HepG2 (cell line): ENCODE data around the gene ZDHHC14. TPM values are rescaled to one million over a fixed set of nuclear protein-coding genes. Genes with fewer than 3 reads are reported as not detected.

ENCODE experiments used
- ATF7-NPFF ChIP-seq: sonication (generic); formaldehyde crosslinking; IDR thresholded peaks from 2 replicates; pipeline ENCODE4 v1.8.1; 2023; ENCODE audit warnings: mild to moderate bottlenecking, low read depth, missing genetic modification reagents, moderate library complexity
- CBX5 ChIP-seq: sonication (generic); formaldehyde crosslinking; IDR thresholded peaks from 2 replicates; pipeline ENCODE4 v1.4.0; 2020; ENCODE audit warnings: missing genetic modification reagents, borderline replicate concordance
- CENPT ChIP-seq: sonication (generic); formaldehyde crosslinking; IDR thresholded peaks from 2 replicates; pipeline ENCODE4 v1.8.0; 2022; ENCODE audit warnings: low read depth, mild to moderate bottlenecking, moderate library complexity, missing genetic modification reagents
- ELF4 ChIP-seq: sonication (generic); formaldehyde crosslinking; IDR thresholded peaks from 2 replicates; pipeline ENCODE4 v1.5.0; 2020; ENCODE audit warnings: missing genetic modification reagents, mild to moderate bottlenecking, moderate library complexity, borderline replicate concordance
- GLI4 ChIP-seq: sonication (generic); formaldehyde crosslinking; IDR thresholded peaks from 2 replicates; pipeline ENCODE4 v1.5.1; 2020; ENCODE audit warnings: missing genetic modification reagents, mild to moderate bottlenecking, moderate library complexity, borderline replicate concordance
- KLF9 ChIP-seq: IDR thresholded peaks from 2 replicates; pipeline ENCODE4 v1.6.1; 2016; ENCODE audit warnings: low read depth
- POLR2G ChIP-seq: fragments of 200-400 bp; formaldehyde crosslinking; IDR thresholded peaks from 2 replicates; pipeline ENCODE4 v1.6.1; 2018; ENCODE audit warnings: mild to moderate bottlenecking, low read depth, low read length, moderate library complexity
- SIN3A ChIP-seq: IDR thresholded peaks from 2 replicates; pipeline ENCODE4 v1.6.1; 2011; ENCODE audit warnings: low read depth, mild to moderate bottlenecking, control low read depth, low read length, borderline replicate concordance
- SP1 ChIP-seq, 2 experiments: fragments of 450-650 bp in 1 of 2; sonication (generic) in 1 of 2; formaldehyde crosslinking in 1 of 2; IDR thresholded peaks; 2 replicates each; pipeline versions ENCODE4 v1.4.0 to v1.6.1; 2016 to 2020; ENCODE audit warnings: missing genetic modification reagents in 1 of 2
- SP140L ChIP-seq: sonication (generic); formaldehyde crosslinking; IDR thresholded peaks from 2 replicates; pipeline ENCODE4 v1.4.0; 2020; ENCODE audit warnings: missing genetic modification reagents, borderline replicate concordance
- TBL1XR1 ChIP-seq: fragments of 150-350 bp; IDR thresholded peaks from 2 replicates; pipeline ENCODE4 v1.6.1; 2014; ENCODE audit warnings: borderline replicate concordance, low read length; ENCODE audit not compliant: partially characterized antibody
- THAP11 ChIP-seq: IDR thresholded peaks from 2 replicates; pipeline ENCODE4 v1.6.1; 2016; ENCODE audit warnings: missing biosample characterization, missing genetic modification reagents
- THAP9 ChIP-seq: sonication (generic); formaldehyde crosslinking; IDR thresholded peaks from 2 replicates; pipeline ENCODE4; 2020; ENCODE audit warnings: missing genetic modification reagents, mild to moderate bottlenecking, borderline replicate concordance
- USF2 ChIP-seq, 2 experiments: sonication (generic) in 1 of 2; formaldehyde crosslinking in 1 of 2; IDR thresholded peaks; 2 replicates each; pipeline versions ENCODE4 v1.5.1 to v1.6.1; 2011 to 2020; ENCODE audit warnings: borderline replicate concordance in 1 of 2, low read depth in 1 of 2, low read length in 1 of 2, mild to moderate bottlenecking in 1 of 2, missing genetic modification reagents in 1 of 2, moderate library complexity in 1 of 2
- ZFP41 ChIP-seq: sonication (generic); formaldehyde crosslinking; IDR thresholded peaks from 2 replicates; pipeline ENCODE4 v1.4.0; 2020; ENCODE audit warnings: mild to moderate bottlenecking, missing genetic modification reagents, borderline replicate concordance
- ZSCAN29 ChIP-seq: sonication (generic); formaldehyde crosslinking; conservative IDR thresholded peaks from 2 replicates; pipeline ENCODE4 v1.4.0; 2020; ENCODE audit warnings: mild to moderate bottlenecking, missing genetic modification reagents
- ZSCAN5A ChIP-seq: sonication (generic); formaldehyde crosslinking; IDR thresholded peaks from 2 replicates; pipeline ENCODE4 v1.8.0; 2022; ENCODE audit warnings: mild to moderate bottlenecking, missing genetic modification reagents, borderline replicate concordance
- polyA plus RNA-seq, 8 experiments: library from polyadenylated mRNA; depleted of rRNA in 3 of 8; stranded (reverse) in 7 of 8; unstranded in 1 of 8; fragments of >200 nt; fragmentation: Illumina TruSeq in 4 of 8; extraction: Trizol in 4 of 8; gene quantifications; 2 replicates each; pipeline versions ENCODE4 v1.2.1 to v1.2.3, GENCODE V29; 2011 to 2016; ENCODE audit warnings: low read depth in 4 of 8, missing spikeins in 1 of 8, mixed read lengths in 1 of 8; ENCODE audit not compliant: insufficient read depth in 1 of 8
- total RNA-seq, 5 experiments: library from RNA; depleted of rRNA; stranded (reverse); fragments of >200 nt; fragmentation: Illumina TruSeq; extraction: Trizol; gene quantifications; 2 replicates each; pipeline ENCODE4 v1.2.3, GENCODE V29; 2016; ENCODE audit warnings: low read depth in 1 of 5
- TF ChIP-seq, protein P1 (sequence below): sonication (generic); formaldehyde crosslinking; IDR thresholded peaks from 2 replicates; pipeline ENCODE4 v1.8.1; 2023; ENCODE audit warnings: mild to moderate bottlenecking, inconsistent platforms, moderate library complexity, missing genetic modification reagents, borderline replicate concordance

The ZDHHC14 gene
- total and polyA plus RNA-seq, 2 of the 13 experiments (the other 11 are each of a cell fraction or from before 2014, with no cell fraction given), result 3.7 to 9.5 TPM

DNA sequence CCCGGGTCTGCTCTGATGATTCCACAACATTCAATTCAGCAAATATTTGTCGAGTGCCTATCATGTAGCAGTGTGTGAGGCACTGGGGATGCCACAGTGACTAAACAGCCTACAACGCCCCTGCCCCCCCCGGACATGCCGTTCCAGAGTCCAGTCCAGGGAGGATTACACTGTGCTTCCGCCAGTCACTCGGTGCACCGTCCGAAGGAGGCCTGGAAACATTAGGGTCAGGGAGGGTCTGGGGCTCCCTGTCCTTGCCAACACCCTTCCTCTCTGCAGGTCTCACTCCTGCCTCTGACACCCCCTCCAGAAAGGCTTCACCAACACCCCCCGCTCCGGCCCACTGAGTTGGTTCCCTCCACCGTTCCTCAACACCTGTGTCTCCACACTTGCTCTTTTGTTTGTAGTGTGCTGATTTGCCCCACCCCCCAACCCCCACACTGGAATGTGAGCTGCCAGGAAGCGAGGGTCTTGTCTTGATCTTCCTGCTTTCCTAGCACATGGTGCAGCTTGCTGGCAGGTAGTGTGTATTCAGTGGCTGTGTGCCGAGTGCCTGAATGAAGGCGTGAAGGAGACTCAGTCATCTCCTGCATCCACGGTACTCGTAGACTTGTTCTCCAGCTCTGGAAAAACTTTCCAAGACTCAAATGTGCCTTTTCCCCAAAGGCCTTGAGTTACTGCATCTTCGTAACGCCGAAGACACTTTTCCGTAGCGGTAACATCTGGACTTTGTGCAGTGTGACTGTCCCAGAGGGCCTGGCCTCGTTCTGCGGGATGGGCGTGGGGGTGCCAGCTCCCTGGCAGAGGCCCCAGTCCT, 150.4 kb downstream of the ZDHHC14 start (continued):
- TF ChIP-seq GLI4 (CRISPR knock-in tag), result peak; percentile 93; the same call in 1 of the 2 replicates
- TF ChIP-seq, protein P1, sequence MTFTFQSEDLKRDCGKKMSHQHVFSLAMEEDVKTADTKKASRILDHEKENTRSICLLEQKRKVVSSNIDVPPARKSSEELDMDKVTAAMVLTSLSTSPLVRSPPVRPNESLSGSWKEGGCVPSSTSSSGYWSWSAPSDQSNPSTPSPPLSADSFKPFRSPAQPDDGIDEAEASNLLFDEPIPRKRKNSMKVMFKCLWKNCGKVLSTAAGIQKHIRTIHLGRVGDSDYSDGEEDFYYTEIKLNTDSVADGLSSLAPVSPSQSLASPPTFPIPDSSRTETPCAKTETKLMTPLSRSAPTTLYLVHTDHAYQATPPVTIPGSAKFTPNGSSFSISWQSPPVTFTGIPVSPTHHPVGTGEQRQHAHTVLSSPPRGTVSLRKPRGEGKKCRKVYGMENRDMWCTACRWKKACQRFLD, result peak; percentile 95
- peak; percentile 90; the same call in 1 of the 2 replicates for TF ChIP-seq ELF4 (CRISPR knock-in tag)
- peak; percentile 89 for TF ChIP-seq THAP11
- 0 out of 2 replicates have a peak, but pooled peaks have one; percentile 63 for TF ChIP-seq SP140L
- peak; percentile 77; the same call in 1 of the 2 replicates for TF ChIP-seq KLF9 (CRISPR knock-in tag)
- TF ChIP-seq USF2 (IDR thresholded peaks at IDR 0.05; ENCODE audit: low read depth, low read length), result no peak
- no peak; the same call in 1 of the 2 replicates for TF ChIP-seq USF2 (CRISPR knock-in tag; IDR thresholded peaks at IDR 0.05; ENCODE audit: borderline replicate concordance)
- no peak for TF ChIP-seq SP1 (IDR thresholded peaks at IDR 0.05)
- 0 out of 2 replicates have a peak, but pooled peaks have one; percentile 32 for TF ChIP-seq SP1 (CRISPR knock-in tag; IDR thresholded peaks at IDR 0.05)
- peak; percentile 56; the same call in 1 of the 2 replicates for TF ChIP-seq CENPT (CRISPR knock-in tag)
- TF ChIP-seq CBX5 (CRISPR knock-in tag), result peak; percentile 99
- peak; percentile 76 for TF ChIP-seq TBL1XR1
- peak; percentile 95; the same call in 1 of the 2 replicates for TF ChIP-seq ZSCAN29 (CRISPR knock-in tag)
- no peak for TF ChIP-seq SIN3A
- peak; percentile 78 for TF ChIP-seq POLR2G
- peak; percentile 94 for TF ChIP-seq ATF7-NPFF (CRISPR knock-in tag)
- TF ChIP-seq ZSCAN5A (CRISPR knock-in tag), result peak; percentile 96; the same call in 1 of the 2 replicates
- peak; percentile 90; the same call in 1 of the 2 replicates for TF ChIP-seq THAP9 (CRISPR knock-in tag)
- TF ChIP-seq ZFP41 (CRISPR knock-in tag), result peak; percentile 76; the same call in 1 of the 2 replicates
